NCI-H82 treated with DMSO at 0.1 percent for 48 hours (cell line): ENCODE measurements around the gene GABRP.
"Not testable (repeated sequence)": the region's sequence is repeated elsewhere in the genome, so short reads cannot be mapped to it uniquely, and the experiment has no call there.

Experiments
- DNase-seq: peaks from one replicate; lab custom pipeline; 2025; ENCODE audit not compliant: unreplicated experiment; lab: John Stamatoyannopoulos, UW

GABRP gene

GRCh38 chr5:170754508-170754907, 29.0 kb upstream of the GABRP start:
- DNase-seq, result not testable (repeated sequence)

- no peak for DNase-seq
Measured at GRCh38 chr5:170755679-170756456, 27.7 kb upstream of the GABRP start.

GRCh38 chr5:170756691-170757090, 26.8 kb upstream of the GABRP start:
- no peak for DNase-seq

- DNase-seq, result no peak
Measured at GRCh38 chr5:170757182-170757601, 26.3 kb upstream of the GABRP start.

GRCh38 chr5:170757669-170758068, 25.9 kb upstream of the GABRP start:
- DNase-seq, result no peak

GRCh38 chr5:170758481-170758880, 25.0 kb upstream of the GABRP start:
- DNase-seq, result no peak

- no peak for DNase-seq
Measured at GRCh38 chr5:170760113-170760512, 23.4 kb upstream of the GABRP start.

GRCh38 chr5:170761048-170761707, 22.3 kb upstream of the GABRP start:
- no peak for DNase-seq

- DNase-seq, result no peak
Measured at GRCh38 chr5:170761708-170762066, 21.8 kb upstream of the GABRP start.

GRCh38 chr5:170762298-170762697, 21.2 kb upstream of the GABRP start:
- DNase-seq, result not testable (repeated sequence)

GRCh38 chr5:170765868-170766267, 17.7 kb upstream of the GABRP start:
- not testable (repeated sequence) for DNase-seq

- no peak for DNase-seq
Measured at GRCh38 chr5:170769246-170769645, 14.3 kb upstream of the GABRP start.

- DNase-seq, result no peak
Measured at GRCh38 chr5:170769898-170770416, 13.6 kb upstream of the GABRP start.

- DNase-seq, result no peak
Measured at GRCh38 chr5:170771496-170771895, 12.0 kb upstream of the GABRP start.

GRCh38 chr5:170773024-170773985, 10.2 kb upstream of the GABRP start:
- DNase-seq, result no peak

GRCh38 chr5:170774831-170775230, 8.7 kb upstream of the GABRP start:
- DNase-seq, result no peak

- no peak for DNase-seq
Measured at GRCh38 chr5:170781946-170782345, 1.6 kb upstream of the GABRP start.

- DNase-seq, result no peak
Measured at GRCh38 chr5:170782438-170782837, 1.1 kb upstream of the GABRP start.

- no peak for DNase-seq
Measured at GRCh38 chr5:170785416-170785815, 1.9 kb downstream of the GABRP start.

GRCh38 chr5:170787216-170787615, 3.7 kb downstream of the GABRP start:
- no peak for DNase-seq

- no peak for DNase-seq
Measured at GRCh38 chr5:170788626-170789304, 5.2 kb downstream of the GABRP start.
